AG04449 (cell line): Measurements from ENCODE around the gene RNF114.
A peak's percentile ranks its signal among the peaks of the same experiment; 100 is the strongest.

Source experiments
- CTCF ChIA-PET: fragments of 350-600 bp; formaldehyde crosslinking; extraction: SDS; loops from one replicate; lab custom pipeline; 2021; ENCODE audit warnings: antibody characterized with exemption; lab: Yijun Ruan, JAX
- POLR2A ChIA-PET: fragments of 400-600, 350-600 bp; formaldehyde crosslinking; extraction: SDS; loops from one replicate; lab custom pipeline; 2020; ENCODE audit warnings: antibody characterized with exemption, inconsistent platforms; lab: Yijun Ruan, JAX
- DNase-seq: peaks from one replicate; pipeline ENCODE4 v3.0.0-alpha.2; 2010; ENCODE audit warnings: low read depth, low spot score
- H3K4me3 ChIP-seq: 2 replicates; pipeline ENCODE4 v1.5.1; 2011; ENCODE audit warnings: low read depth, mild to moderate bottlenecking, control low read depth, low read length
- TF ChIP-seq, protein P1 (sequence below): IDR thresholded peaks from one replicate; pipeline ENCODE4 v1.5.1; 2011; ENCODE audit warnings: mild to moderate bottlenecking, moderate library complexity, low read length, control low read depth, inconsistent platforms; ENCODE audit not compliant: insufficient read depth; ENCODE audit errors: missing control alignments

Gene RNF114

DNA sequence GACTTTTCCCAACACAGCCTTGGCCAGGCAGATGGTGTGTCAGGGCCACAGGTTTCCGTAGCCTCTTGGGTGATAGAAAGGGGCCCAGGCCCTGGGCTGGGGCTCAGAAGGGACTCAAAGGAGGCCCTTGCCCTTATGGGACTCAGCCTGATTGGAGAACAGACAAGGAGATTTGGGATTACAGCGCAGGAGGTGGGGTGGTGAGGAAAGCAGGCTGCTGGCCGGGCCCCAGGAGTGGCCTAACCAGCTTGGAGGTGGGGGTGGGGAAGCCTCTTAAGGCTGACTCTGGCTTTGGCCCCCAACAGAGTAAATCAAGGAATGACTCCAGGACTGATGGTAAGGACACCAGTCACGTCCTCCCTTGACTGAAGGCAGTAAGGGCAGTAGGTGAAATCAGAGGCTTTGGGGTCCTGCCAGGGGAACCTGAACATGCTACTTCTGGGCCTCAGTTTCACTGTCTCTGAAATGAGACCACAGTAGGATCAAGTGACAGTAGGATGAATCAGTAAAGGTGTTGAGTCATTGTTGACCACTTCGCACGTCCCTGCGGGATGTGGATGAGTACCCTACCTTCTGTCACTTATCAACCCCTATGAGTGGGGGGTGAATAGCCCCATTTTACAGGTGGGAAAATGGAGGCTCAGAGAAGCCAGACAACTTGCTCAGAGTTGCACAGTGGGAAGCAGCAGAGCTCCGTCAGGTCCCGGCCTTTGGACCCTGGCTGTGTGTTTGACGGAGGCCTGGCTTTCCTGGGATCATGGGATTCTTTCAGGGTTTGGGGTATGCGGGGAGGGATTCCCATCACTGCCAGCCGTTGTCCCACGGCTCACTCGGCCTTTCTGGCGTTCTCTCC is 51.0 kb downstream of the RNF114 start:
- H3K4me3 ChIP-seq = peak overlapping the region; percentile 18; the same call in 1 of the 2 replicates
- ChIA-PET CTCF (interaction anchor here (0.8 to 17.8 kb wide), 5 partner anchors 9 to 99 kb away, joined by 3 to 984 read pairs (median 6); no protein-coding TSS in a partner anchor), POLR2A (interaction anchor here (0.6 to 1.0 kb wide), 5 partner anchors 50 to 627 kb away, joined by 3 to 4 read pairs (median 3); no protein-coding TSS in a partner anchor)
- DNase-seq = no peak
- TF ChIP-seq, protein P1, sequence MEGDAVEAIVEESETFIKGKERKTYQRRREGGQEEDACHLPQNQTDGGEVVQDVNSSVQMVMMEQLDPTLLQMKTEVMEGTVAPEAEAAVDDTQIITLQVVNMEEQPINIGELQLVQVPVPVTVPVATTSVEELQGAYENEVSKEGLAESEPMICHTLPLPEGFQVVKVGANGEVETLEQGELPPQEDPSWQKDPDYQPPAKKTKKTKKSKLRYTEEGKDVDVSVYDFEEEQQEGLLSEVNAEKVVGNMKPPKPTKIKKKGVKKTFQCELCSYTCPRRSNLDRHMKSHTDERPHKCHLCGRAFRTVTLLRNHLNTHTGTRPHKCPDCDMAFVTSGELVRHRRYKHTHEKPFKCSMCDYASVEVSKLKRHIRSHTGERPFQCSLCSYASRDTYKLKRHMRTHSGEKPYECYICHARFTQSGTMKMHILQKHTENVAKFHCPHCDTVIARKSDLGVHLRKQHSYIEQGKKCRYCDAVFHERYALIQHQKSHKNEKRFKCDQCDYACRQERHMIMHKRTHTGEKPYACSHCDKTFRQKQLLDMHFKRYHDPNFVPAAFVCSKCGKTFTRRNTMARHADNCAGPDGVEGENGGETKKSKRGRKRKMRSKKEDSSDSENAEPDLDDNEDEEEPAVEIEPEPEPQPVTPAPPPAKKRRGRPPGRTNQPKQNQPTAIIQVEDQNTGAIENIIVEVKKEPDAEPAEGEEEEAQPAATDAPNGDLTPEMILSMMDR = no peak

DNA sequence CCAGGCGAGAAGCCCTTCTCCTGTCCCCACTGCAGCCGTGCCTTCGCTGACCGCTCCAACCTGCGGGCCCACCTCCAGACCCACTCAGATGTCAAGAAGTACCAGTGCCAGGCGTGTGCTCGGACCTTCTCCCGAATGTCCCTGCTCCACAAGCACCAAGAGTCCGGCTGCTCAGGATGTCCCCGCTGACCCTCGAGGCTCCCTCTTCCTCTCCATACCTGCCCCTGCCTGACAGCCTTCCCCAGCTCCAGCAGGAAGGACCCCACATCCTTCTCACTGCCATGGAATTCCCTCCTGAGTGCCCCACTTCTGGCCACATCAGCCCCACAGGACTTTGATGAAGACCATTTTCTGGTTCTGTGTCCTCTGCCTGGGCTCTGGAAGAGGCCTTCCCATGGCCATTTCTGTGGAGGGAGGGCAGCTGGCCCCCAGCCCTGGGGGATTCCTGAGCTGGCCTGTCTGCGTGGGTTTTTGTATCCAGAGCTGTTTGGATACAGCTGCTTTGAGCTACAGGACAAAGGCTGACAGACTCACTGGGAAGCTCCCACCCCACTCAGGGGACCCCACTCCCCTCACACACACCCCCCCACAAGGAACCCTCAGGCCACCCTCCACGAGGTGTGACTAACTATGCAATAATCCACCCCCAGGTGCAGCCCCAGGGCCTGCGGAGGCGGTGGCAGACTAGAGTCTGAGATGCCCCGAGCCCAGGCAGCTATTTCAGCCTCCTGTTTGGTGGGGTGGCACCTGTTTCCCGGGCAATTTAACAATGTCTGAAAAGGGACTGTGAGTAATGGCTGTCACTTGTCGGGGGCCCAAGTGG is 51.9 kb downstream of the RNF114 start:
- no peak for DNase-seq
- no peak overlapping the region; the same call in 1 of the 2 replicates for H3K4me3 ChIP-seq
- TF ChIP-seq, protein P1 = no peak
- CTCF ChIA-PET = interaction anchor here (1.1 to 17.8 kb wide), 5 partner anchors 10 to 181 kb away, joined by 3 to 984 read pairs (median 5); no protein-coding TSS in a partner anchor
- POLR2A ChIA-PET = interaction anchor here (1.0 to 1.3 kb wide), 2 partner anchors 15 to 49 kb away, joined by 3 to 4 read pairs; no protein-coding TSS in a partner anchor

DNA sequence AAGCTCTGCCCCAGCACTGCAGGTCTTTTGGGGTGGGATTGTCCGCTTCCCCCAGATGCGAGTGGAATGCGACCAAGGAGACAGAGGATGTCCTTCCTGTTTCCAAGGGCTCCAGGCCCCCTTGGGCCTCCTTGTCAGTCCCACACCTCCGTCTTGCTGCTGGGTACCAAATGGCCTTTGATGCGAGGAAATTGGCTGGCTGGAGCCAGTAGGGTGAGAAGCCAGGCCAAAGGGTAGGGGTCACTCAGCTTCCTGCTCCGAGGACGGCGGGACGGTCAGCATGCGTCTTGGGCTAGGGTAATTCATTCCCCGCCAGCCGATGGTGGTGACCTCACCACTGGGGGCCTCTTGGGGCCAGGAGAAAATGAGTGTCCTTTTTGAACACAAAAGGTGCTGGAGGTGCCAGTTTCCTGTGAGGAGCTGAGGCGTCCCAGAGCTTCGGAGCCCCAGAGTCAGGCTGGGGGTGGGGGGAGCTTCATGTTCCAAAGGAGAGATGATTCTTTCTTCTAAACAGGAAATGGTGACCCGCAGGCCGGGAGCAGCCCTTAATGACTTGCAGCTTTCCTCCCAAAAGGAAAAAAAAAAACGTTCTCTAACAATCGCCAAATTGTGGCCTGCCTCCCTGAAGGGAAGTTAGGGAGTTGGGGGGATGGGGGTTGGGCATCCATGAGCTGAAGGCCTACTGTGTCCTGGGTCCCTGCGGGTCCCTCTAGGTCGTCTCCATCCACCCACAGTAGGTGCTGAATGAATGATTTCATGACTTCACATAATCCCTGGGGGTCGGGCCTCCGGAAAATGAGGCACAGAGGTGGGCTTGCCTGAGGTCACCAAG is 53.3 kb downstream of the RNF114 start:
- ChIA-PET CTCF (interaction anchor here (0.9 to 17.8 kb wide), 7 partner anchors 10 to 182 kb away, joined by 3 to 984 read pairs (median 5); no protein-coding TSS in a partner anchor), POLR2A (interaction anchor here (1.3 kb wide), 1 partner anchor 14 kb away, joined by 4 read pairs; no protein-coding TSS in a partner anchor)
- peak; percentile 34 for DNase-seq

DNA sequence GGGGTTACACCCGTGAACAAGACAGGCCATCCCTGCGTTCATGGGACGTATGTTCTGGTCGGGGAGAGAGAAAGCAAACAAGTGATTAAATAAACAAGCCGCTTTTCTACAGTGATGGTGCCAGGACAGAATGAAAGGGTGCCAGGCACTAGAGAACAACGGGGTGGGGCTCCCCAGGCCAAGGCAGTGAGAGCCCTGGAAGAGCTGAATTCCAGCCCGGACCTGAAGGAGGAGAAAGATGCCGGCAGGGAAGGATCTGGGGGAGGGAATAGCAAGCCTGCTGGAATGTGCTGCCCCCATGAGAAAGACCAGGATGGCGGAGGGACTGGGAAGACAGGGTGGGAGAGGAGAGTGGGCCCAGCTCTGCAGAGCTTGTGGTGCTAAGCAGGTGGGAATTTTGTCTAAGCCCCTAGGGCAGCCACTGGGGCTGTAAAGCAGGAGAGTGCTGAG is 54.1 kb downstream of the RNF114 start:
- TF ChIP-seq, protein P1 = no peak
- POLR2A ChIA-PET = no interaction called here
- no peak overlapping the region for H3K4me3 ChIP-seq
- CTCF ChIA-PET = interaction anchor here (1.7 to 17.8 kb wide), 3 partner anchors 12 to 95 kb away, joined by 9 to 984 read pairs (median 88); no protein-coding TSS in a partner anchor
- no peak for DNase-seq

More for the DNA sequence above, 53.3 kb downstream of the RNF114 start:
- H3K4me3 ChIP-seq = no peak overlapping the region; the same call in 1 of the 2 replicates
- TF ChIP-seq, protein P1 = no peak

DNA sequence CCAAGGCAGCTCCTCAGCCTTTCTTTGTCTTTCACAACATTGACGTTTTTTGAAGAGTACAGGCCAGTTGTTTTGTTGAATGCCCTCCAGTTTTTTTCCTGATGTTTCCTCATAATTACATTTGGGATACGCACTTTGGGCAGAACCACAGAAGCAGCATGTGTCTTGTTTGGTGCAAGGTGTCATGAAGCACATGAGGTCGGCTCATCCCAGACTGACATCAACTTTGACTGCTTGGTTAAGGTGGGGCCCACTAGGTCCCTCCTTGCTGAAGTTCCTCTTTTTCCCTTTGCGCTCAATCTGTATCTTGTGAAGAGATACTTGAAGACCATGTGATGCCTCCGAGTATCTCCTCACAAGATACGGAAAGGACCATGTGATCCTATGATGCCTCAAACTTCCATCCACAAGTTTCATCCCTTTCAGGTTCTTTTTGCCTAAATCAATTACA is 57.1 kb downstream of the RNF114 start:
- DNase-seq = no peak
- ChIA-PET CTCF (interaction anchor here (1.8 to 9.2 kb wide), 2 partner anchors 15 to 76 kb away, joined by 5 to 88 read pairs; no protein-coding TSS in a partner anchor), POLR2A (no interaction called here)
- H3K4me3 ChIP-seq = no peak overlapping the region
- TF ChIP-seq, protein P1 = no peak
